GM12872 (cell line): Measurements from ENCODE around the gene GTF3C5.

Experiments
- TF ChIP-seq, protein P1 (sequence below): IDR thresholded peaks from 3 replicates; pipeline ENCODE4 v1.5.1; 2011; ENCODE audit warnings: low read depth, mild to moderate bottlenecking, low read length, moderate library complexity; ENCODE audit not compliant: insufficient read depth

GTF3C5 gene, protein sequence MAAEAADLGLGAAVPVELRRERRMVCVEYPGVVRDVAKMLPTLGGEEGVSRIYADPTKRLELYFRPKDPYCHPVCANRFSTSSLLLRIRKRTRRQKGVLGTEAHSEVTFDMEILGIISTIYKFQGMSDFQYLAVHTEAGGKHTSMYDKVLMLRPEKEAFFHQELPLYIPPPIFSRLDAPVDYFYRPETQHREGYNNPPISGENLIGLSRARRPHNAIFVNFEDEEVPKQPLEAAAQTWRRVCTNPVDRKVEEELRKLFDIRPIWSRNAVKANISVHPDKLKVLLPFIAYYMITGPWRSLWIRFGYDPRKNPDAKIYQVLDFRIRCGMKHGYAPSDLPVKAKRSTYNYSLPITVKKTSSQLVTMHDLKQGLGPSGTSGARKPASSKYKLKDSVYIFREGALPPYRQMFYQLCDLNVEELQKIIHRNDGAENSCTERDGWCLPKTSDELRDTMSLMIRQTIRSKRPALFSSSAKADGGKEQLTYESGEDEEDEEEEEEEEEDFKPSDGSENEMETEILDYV

DNA sequence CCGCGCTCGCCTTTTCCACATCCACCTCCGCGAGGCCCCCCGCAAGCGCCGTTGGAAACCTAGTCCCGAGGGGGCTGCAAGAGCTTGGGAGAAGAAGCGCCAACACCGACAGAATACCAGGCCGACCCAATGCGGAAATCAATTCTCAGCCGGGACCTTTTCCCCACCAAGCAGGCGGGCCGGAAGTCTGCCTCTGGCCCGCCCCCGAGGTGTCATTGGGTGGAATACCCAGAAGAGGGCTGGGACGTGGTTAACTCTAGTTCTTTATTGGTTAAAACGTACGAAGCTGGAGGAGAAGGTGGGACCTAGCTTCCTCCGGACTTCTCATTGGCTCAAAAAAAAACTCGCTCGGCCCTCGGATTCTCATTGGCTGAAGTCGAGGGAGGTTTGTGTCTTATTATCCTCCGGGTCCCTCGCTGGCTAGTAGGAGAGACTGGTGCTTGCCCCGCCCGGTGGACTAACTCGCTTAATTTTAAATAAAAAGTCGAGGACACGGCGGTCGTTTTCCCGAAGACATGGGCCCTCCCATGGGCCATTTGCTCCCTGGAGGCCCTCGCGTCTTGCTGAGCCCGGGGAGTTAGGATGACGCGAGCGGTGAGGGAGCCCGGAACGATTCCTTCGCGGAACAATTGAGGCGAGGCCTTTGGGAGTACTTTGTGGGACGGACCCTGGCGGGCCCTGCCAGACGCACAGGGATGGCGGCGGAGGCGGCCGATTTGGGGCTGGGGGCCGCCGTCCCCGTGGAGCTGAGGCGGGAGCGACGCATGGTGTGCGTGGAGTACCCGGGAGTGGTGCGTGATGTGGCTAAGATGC is at the start of gene GTF3C5:
GTF3C5 (plus strand) TSS at position 681 of the 813 bp plus-strand sequence; CDS start at position 696, 15 bp downstream.
- TF ChIP-seq, protein P1, sequence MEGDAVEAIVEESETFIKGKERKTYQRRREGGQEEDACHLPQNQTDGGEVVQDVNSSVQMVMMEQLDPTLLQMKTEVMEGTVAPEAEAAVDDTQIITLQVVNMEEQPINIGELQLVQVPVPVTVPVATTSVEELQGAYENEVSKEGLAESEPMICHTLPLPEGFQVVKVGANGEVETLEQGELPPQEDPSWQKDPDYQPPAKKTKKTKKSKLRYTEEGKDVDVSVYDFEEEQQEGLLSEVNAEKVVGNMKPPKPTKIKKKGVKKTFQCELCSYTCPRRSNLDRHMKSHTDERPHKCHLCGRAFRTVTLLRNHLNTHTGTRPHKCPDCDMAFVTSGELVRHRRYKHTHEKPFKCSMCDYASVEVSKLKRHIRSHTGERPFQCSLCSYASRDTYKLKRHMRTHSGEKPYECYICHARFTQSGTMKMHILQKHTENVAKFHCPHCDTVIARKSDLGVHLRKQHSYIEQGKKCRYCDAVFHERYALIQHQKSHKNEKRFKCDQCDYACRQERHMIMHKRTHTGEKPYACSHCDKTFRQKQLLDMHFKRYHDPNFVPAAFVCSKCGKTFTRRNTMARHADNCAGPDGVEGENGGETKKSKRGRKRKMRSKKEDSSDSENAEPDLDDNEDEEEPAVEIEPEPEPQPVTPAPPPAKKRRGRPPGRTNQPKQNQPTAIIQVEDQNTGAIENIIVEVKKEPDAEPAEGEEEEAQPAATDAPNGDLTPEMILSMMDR, result no peak

DNA sequence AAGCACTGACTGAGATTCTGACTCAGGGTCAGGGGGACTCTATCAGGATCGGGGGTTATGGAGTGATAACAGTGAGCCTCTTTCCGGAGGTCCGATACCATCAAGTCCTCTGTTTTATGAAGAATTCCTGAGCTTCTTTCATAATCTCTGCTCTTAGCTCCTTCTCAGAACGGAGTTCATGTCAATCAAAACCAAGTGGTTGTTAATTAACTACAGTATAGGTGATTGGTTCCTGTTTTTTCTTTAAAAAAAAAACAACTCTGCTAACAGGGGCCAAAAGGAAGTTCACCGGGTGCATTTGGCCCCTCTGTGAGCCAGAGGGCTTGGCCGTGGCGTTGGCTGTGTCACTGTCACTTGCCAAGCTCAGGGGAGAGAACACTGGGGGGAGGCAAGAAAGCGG is 48.3 kb upstream of the GTF3C5 start:
- TF ChIP-seq, protein P1, result no peak

DNA sequence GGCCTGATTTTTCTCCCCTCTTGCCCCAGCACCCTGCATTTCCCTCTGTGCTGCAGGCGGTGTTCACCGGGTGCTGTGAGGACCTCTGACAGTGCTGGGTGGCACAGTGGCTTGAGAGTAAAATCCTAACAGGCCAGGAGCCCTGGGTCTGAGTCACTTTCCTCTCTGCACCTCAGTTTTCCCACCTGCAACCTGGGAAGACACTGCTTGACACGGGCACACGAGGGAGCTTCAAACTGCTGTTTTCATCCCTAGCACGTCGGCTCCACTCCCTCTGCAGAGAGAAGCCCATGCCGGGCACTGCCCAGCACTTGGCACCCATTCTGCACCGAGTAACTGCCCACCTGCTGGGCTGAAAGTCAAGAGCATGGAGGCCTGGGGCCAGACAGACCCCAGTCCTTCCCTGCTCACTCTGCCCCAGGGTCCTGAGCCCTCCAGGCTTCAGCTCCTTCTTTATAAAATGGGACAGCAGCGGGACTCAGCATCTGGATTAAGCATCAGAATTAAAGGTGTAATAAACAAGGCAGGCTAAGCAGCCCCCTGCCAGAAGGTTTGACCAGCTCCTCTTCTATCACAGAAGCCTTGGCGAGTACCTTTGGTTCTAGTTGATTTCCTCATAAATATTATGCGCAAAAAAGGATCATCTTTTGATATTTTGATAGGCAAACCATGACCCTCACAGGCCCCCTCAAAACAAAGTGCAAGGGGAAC is 47.2 kb upstream of the GTF3C5 start:
- TF ChIP-seq, protein P1, result no peak

DNA sequence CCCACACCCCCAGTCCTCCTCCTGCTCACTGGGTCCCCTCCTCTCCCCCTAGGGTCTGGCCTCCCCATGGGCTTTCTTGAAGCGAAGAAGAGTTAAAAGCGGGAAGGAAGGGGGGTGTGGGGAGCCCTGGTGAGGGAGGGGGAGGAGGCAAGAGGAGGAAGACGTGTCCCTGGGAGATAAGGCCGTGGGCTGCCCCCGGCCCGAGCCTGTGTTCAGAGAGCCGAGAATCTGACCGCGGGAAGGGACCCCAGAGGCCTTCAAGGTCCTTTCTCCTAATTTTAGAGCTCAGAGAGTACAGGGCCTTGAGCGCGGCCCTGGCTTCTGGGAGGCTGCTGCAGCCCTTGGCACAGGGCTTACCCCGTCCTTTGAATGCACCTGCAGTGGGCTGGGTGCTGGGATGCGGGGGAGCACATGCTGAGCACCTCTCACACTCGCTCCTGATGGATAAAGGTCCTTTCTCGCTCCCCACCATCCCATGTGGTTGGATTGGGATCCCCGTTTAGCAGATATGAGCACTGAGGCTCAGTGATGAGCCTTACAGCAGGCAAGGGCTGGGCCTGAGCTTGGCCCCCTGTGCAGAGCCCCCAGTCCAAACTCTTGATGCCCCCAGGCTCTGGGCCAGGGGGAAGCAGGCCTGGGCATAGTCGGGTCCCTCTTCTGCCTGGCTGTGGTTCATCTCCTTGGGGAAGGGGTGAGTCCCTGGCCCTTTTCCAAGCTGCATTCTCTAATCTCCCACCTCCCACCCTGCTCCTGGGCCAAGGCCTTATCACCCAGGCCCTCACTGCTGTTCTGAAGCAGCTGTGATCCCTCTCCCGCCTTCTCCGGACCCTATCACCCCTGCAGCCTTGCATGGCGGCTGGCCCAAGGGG is 46.4 kb upstream of the GTF3C5 start:
- TF ChIP-seq, protein P1, result no peak

DNA sequence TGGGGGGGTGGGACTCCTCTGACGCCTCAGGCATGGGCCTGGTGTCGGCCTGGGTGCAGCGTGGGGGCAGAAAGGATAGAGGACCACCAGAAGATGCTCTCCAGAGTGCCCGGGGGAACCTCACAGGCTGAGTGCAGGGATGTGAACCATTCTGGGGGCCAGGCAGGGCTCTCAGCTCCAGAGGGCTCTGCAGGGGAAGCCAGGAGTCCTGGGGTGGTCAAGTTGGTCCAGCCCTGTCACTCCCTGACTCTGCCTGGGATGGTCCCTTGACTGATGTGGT is 45.8 kb upstream of the GTF3C5 start:
- TF ChIP-seq, protein P1, result no peak

DNA sequence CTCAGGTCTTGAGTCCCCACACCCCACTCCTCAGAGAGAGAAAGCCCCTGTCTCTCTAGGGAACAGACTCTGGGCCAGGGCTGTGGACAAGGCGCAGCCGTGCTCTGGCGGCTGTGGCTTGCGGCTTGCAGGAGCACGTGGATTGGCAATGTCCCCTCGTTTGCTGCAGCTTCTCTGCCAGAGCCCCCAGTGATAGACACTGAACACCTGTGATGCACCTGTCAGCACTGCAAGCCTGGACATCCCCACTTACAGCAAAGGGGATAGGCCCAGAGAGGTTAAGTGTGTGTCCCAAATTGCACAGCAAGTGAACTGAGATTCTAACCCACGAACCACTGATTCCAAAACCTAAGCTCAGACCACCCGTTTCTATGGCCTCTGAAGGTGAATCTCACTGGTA is 45.3 kb upstream of the GTF3C5 start:
- TF ChIP-seq, protein P1, result no peak

DNA sequence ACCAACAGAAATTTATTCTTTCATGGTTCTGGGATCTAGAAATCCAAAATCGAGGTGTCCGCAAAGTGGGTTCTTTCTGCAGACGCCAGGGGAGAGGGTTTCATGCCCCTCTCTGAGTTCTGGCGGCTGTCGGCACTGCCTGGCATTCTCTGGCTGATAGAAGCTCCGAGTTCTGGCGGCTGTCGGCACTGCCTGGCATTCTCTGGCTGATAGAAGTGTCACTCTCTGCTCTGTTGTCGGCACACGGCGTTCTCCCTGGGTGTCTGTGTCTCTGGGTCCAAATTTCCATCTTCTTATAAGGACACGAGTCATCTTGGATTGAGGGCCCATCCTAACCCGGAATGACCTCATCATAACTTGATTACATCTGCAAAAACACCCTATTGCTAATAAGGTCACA is 44.7 kb upstream of the GTF3C5 start:
- TF ChIP-seq, protein P1, result no peak
